ENCODE measurements around the gene CASP10.

Gene CASP10

GRCh38 chr2:201242571-201243277 lies 59.8 kb downstream of the CASP10 start:
- in situ Hi-C loops (cut with MboI; ENCODE audit: low pct_unique_long_range_greater_than_20kb, low sequenced_read_pairs, unreplicated experiment): no loop called here
- DNase-seq (ENCODE audit: low spot score): no peak
- TF ChIP-seq CTCF (IDR thresholded peaks at IDR 0.05; ENCODE audit: extremely low read depth, insufficient read depth, missing control alignments): no peak

- DNase-seq (ENCODE audit: low spot score): no peak
- in situ Hi-C loops (cut with MboI; ENCODE audit: low pct_unique_long_range_greater_than_20kb, low sequenced_read_pairs, unreplicated experiment): no loop called here
- TF ChIP-seq CTCF (IDR thresholded peaks at IDR 0.05; ENCODE audit: extremely low read depth, insufficient read depth, missing control alignments): no peak
These were observed 61.9 kb downstream of the CASP10 start for GRCh38 chr2:201244829-201245228.

GRCh38 chr2:201246280-201246679 lies 63.3 kb downstream of the CASP10 start:
- no peak for TF ChIP-seq CTCF (IDR thresholded peaks at IDR 0.05; ENCODE audit: extremely low read depth, insufficient read depth, missing control alignments)
- DNase-seq (ENCODE audit: low spot score): no peak
- in situ Hi-C loops (cut with MboI; ENCODE audit: low pct_unique_long_range_greater_than_20kb, low sequenced_read_pairs, unreplicated experiment): no loop called here

- in situ Hi-C loops (cut with MboI; ENCODE audit: low pct_unique_long_range_greater_than_20kb, low sequenced_read_pairs, unreplicated experiment): no loop called here
- DNase-seq (ENCODE audit: low spot score): no peak
- TF ChIP-seq CTCF (IDR thresholded peaks at IDR 0.05; ENCODE audit: extremely low read depth, insufficient read depth, missing control alignments): no peak
These were observed 65.4 kb downstream of the CASP10 start for GRCh38 chr2:201248288-201248844.

- in situ Hi-C loops (cut with MboI; ENCODE audit: low pct_unique_long_range_greater_than_20kb, low sequenced_read_pairs, unreplicated experiment): no loop called here
- no peak for DNase-seq (ENCODE audit: low spot score)
- no peak for TF ChIP-seq CTCF (IDR thresholded peaks at IDR 0.05; ENCODE audit: extremely low read depth, insufficient read depth, missing control alignments)
These were observed 66.9 kb downstream of the CASP10 start for GRCh38 chr2:201249889-201250288.

GRCh38 chr2:201250741-201251140 lies 67.8 kb downstream of the CASP10 start:
- no peak for TF ChIP-seq CTCF (IDR thresholded peaks at IDR 0.05; ENCODE audit: extremely low read depth, insufficient read depth, missing control alignments)
- in situ Hi-C loops (cut with MboI; ENCODE audit: low pct_unique_long_range_greater_than_20kb, low sequenced_read_pairs, unreplicated experiment): no loop called here

More at GRCh38 chr2:201250741-201251140, 67.8 kb downstream of the CASP10 start:
- DNase-seq (ENCODE audit: low spot score): no peak
